Tracheal epithelial cell (primary cell): Measurements from ENCODE around the gene CCDC169. TPM values are rescaled to one million over a fixed set of nuclear protein-coding genes. Genes with fewer than 3 reads are reported as not detected.

Source experiments
- total RNA-seq: library from RNA; depleted of rRNA; stranded (reverse); fragments of >200 nt; gene quantifications from 2 replicates; pipeline ENCODE4 v1.2.1, GENCODE V29; 2014

The CCDC169 gene
- total RNA-seq: 0.24 and 2.3 TPM in 2 replicates

DNA sequence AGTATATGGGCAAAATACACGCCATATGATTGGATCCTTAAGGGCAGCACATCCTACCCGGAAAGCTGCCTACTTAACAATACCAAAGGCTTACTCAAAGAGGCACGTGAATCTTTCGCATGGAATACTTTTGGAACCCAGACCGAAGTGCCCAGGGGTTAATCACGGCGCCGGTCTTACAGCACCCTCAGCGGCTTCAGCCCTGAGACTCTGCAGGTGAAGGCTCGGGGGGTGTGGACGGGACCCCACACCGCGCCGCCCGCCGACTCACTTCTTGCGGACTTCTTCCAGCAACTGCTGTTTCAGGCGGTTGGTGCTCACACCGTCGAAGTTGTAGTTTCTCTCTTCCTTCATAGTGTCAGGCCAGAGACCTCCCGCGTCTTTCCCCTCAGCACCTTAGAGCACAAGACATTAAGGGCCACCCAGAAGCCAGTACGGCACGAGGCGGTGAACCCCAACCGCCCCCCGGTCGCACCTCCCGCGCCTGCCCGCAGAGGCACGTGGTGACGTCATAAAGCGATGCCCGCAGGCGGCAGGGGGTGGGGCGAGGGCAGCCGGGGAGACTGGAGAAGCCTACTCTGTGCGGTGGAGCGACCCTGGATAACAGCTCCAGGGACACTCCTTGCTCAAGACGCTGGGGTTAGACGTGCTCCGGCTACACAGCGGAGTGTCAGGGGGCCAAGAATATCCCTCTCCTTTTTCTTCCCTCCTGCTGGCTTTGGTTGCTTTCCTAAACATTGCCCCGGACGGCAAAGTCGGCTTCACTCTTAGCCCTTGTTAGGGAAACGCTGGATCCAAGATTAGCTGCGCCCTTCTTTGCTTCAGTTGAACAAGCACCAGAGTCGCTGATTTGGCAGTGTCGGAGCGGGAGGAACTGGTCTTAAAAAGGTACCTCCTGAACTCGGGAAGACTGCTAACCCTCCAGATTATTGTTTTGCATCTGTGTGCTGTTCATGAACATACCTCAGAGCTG is at the start of gene CCDC169:
CCDC169 (minus strand) TSS at position 449 of the 973 bp plus-strand sequence; CDS start at position 354, 95 bp downstream.

DNA sequence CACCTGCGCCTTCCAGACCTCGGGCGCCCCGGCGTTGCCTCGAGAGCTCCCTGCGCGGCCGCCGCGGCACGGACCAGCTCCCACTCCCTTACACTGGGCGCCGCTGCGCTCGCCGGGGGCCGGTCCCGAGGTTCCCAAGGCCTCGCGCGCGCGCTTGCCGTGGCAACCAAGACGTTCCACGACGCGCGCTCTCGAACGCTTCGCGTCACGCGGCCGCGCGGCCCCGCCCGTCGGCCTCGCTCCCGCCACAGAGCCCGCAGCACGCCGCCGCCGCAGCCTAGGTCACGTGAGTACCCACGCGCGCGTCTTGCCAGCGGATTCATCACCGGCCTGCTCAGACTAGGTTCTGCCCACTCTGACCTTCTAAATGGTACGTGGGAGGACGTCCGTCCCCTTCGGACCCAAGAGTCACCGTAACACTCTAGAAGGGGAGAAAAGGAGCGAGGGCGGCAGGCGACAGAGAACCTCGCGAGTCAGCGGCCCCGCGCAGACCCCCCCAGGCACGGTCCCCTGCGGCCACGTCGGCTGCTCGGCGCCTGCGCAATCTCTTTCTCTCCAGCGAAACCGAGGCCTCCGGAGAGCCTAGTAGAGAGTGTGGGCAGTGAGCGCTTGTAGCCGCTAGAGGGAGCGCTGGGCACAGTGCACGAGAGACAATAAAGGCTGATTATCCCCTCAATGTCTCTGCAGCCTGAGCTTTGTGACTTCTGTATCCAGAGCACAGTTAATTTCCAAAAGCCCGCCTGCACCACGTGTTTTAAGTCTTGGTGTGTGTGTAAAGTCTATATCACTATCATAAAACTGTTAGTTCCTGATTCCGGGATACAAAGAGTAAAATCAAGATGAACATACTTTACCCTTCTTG is 48.8 kb upstream of the CCDC169 start, which contains the start of gene SPART:
SPART (minus strand) TSS at position 173 of the 862 bp plus-strand sequence. CDS start 10,564 bp downstream, outside the sequence.

DNA sequence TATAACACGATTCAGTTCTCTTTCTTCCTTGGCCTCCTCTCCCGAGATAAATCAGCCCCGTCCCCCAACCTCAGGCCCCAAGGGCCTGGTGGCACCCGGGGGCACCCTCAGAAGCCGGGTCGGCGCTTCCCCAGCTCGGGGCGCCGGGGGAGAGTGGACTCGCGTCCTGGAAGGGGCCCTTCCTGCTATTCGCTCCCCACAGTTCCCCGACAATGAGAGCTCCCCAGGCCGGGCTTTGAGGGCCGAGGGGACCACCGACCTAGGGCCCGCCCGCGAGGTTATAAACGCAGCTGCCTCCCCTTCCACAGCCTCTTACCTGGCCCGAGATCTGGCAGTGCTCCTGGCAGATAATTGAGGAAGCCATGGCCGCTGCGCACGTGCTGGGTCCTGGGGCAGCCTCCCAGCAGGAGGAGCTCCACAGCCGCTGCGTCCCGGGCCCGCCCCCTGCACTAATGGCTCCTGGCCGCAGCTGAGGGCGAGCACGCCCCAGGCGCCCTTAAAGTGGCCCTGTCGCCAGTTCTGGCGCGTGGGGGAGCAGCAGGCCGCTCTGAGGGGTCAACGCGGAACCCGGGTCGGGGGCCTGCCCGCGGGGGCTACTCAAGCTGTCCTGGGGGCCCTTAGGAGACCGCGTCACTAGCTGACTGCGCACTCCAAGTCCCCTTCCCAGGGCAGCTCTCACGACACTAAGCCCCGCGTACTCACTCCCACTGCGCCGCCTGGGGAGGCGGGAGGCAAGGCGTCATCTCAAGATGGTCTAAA is 83.3 kb downstream of the CCDC169 start, which contains the start of gene SOHLH2:
SOHLH2 (minus strand) TSS at position 394 of the 759 bp plus-strand sequence; CDS start at position 364, 30 bp downstream.

Other genes with a start within 250 kb of the CCDC169 start
- 0.64 and 2.2 TPM in 2 replicates for gene DCLK1, start 166.4 kb downstream of the CCDC169 start, total RNA-seq
- gene SOHLH2, start 83.3 kb downstream of the CCDC169 start, total RNA-seq: 0.24 and 0.64 TPM in 2 replicates
- 46.7 and 48.2 TPM in 2 replicates for gene SPART, start 48.6 kb upstream of the CCDC169 start, total RNA-seq
- gene CCNA1, start 134.7 kb upstream of the CCDC169 start, total RNA-seq: 34.2 and 61.6 TPM in 2 replicates